Kidney (tissue), 14 donors: Measurements from ENCODE around the gene SMAD6. TPM values are rescaled to one million over a fixed set of nuclear protein-coding genes. Genes with fewer than 3 reads are reported as not detected.
A peak's percentile ranks its signal among the peaks of the same experiment; 100 is the strongest.

Source experiments
- DNase-seq, 5 donors: peaks; one replicate each; pipeline ENCODE4 v3.0.0-alpha.2; 2013 to 2020
- FAIRE-seq: peaks from 2 replicates; lab custom pipeline; 2012; peaks lifted over from hg19 to GRCh38; lab: Jason Lieb, UNC
- H3K27ac ChIP-seq, 2 donors: one replicate each; pipeline ENCODE4 v1.7.0; 2013; ENCODE audit warnings: low read depth in 2 of 2, low read length in 2 of 2, inconsistent platforms in 1 of 2
- H3K27me3 ChIP-seq: one replicate; pipeline ENCODE4 v1.7.1; 2013; ENCODE audit warnings: low read length, inconsistent platforms; ENCODE audit not compliant: control insufficient read depth, insufficient read depth
- H3K36me3 ChIP-seq, 3 donors: one replicate each; pipeline versions ENCODE4 v1.7.0 to v1.7.1; 2013; ENCODE audit warnings: low read length in 3 of 3, control low read depth in 1 of 3, inconsistent platforms in 1 of 3; ENCODE audit not compliant: insufficient read depth in 3 of 3, control insufficient read depth in 2 of 3
- H3K4me1 ChIP-seq, 3 donors: one replicate each; pipeline versions ENCODE4 v1.7.0 to v1.7.1; 2013; ENCODE audit warnings: low read length in 3 of 3, inconsistent platforms in 1 of 3, low read depth in 1 of 3; ENCODE audit not compliant: control insufficient read depth in 2 of 3, insufficient read depth in 2 of 3
- H3K4me3 ChIP-seq, 3 donors: one replicate each; pipeline versions ENCODE4 v1.7.0 to v1.8.1; 2013; ENCODE audit warnings: low read length in 3 of 3, control low read depth in 1 of 3, inconsistent platforms in 1 of 3
- H3K9ac ChIP-seq, 3 donors: one replicate each; pipeline versions ENCODE4 v1.7.0 to v1.7.1; 2013; ENCODE audit warnings: low read length in 3 of 3, control low read depth in 1 of 3, inconsistent platforms in 1 of 3
- H3K9me3 ChIP-seq, 3 donors: one replicate each; pipeline versions ENCODE4 v1.7.0 to v1.7.1; 2013; ENCODE audit warnings: low read length in 3 of 3, control low read depth in 1 of 3, inconsistent platforms in 1 of 3; ENCODE audit not compliant: control insufficient read depth in 2 of 3, insufficient read depth in 1 of 3
- CTCF ChIP-seq: IDR thresholded peaks from 3 replicates; pipeline ENCODE4 v1.5.1; 2012; ENCODE audit warnings: mild to moderate bottlenecking, moderate library complexity, borderline replicate concordance; ENCODE audit not compliant: insufficient read depth; ENCODE audit errors: extremely low read depth
- intact Hi-C: fragments of 100-400 bp; cut with DNase I; formaldehyde crosslinking; loops from one replicate; pipeline ENCODE4 v1.11.1; 2022
- polyA plus RNA-seq: library from polyadenylated mRNA; stranded (reverse); fragments of 350-450 nt; fragmentation: Illumina TruSeq; extraction: RNeasy Lipid Tissue Mini Kit (QIAGEN cat#74804); gene quantifications from one replicate; pipeline ENCODE4 v1.2.3, GENCODE V29; 2014; ENCODE audit warnings: low read depth, low replicate concordance; ENCODE audit not compliant: insufficient read depth
- total RNA-seq: library from RNA; stranded (reverse); fragmentation: NEBNext Ultra II Directional; extraction: Animal tissue kit (Norgen Biotek cat#: 25700); gene quantifications from one replicate; pipeline ENCODE4 v1.2.1, GENCODE V29; 2021
- donor health status: control.
- donor health status: control.
- donor health status: control.
- donor health status: control.
- donor health status: control.
- donor health status: DM: yes; HTN: yes; CAD: no.
- donor health status: Normal renal cell carcinoma (clear cell type).

The SMAD6 gene
- total and polyA plus RNA-seq, 2 donors from 2014 or later = 15.4 to 23.0 TPM

- no peaks in the 10 kb centered on the region for H3K9me3 ChIP-seq
- no peak for TF ChIP-seq CTCF
- DNase-seq (peak in 1 of 5 donors; percentile 49), FAIRE-seq (no peak)
- H3K36me3 ChIP-seq = peaks cover 2 to 19% (median 5%) of the 10 kb centered on the region in 3 donors
- intact Hi-C loops = no loop called here
- H3K9ac ChIP-seq = peak overlapping the region in 1 of 3 donors; percentile 29
- H3K4me1 ChIP-seq = peaks cover 10 to 41% (median 35%) of the 10 kb centered on the region in 3 donors
- H3K4me3 ChIP-seq = no peak overlapping the region
- H3K27me3 ChIP-seq = no peaks in the 10 kb centered on the region
- peak overlapping the region; percentile 8 to 37 for H3K27ac ChIP-seq
Measured at GRCh38 chr15:66715720-66716655, 14.0 kb downstream of the SMAD6 start.

GRCh38 chr15:66716656-66717020, 14.6 kb downstream of the SMAD6 start:
- Histone ChIP-seq H3K9ac (peak overlapping the region in 1 of 3 donors; percentile 29), H3K9me3 (no peaks in the 10 kb centered on the region), H3K36me3 (peaks cover 2 to 25% (median 5%) of the 10 kb centered on the region in 3 donors), H3K4me3 (no peak overlapping the region), H3K4me1 (peaks cover 10 to 41% (median 34%) of the 10 kb centered on the region in 3 donors), H3K27me3 (no peaks in the 10 kb centered on the region), H3K27ac (peak overlapping the region in 1 of 2 donors; percentile 17)
- FAIRE-seq (no peak), DNase-seq (no peak)
- intact Hi-C loops = no loop called here
- no peak for TF ChIP-seq CTCF

- Histone ChIP-seq H3K4me3 (no peak overlapping the region), H3K4me1 (peaks cover 10 to 41% (median 35%) of the 10 kb centered on the region in 3 donors), H3K27ac (no peak overlapping the region), H3K27me3 (no peaks in the 10 kb centered on the region), H3K9me3 (no peaks in the 10 kb centered on the region), H3K36me3 (peaks cover 2 to 25% (median 5%) of the 10 kb centered on the region in 3 donors), H3K9ac (peak overlapping the region in 1 of 3 donors; percentile 17)
- DNase-seq (peak in 1 of 5 donors; percentile 7), FAIRE-seq (no peak)
- TF ChIP-seq CTCF = no peak
- intact Hi-C loops = no loop called here
Measured at GRCh38 chr15:66718220-66718988, 16.4 kb downstream of the SMAD6 start.
